Breast epithelium (tissue), 3 donors: ENCODE results near the gene CXCL3.

Source experiments
- CTCF ChIP-seq, 3 donors: fragments of 450-650 bp; IDR thresholded peaks; one replicate each; pipeline ENCODE4 v1.5.1; 2016 to 2017; ENCODE audit warnings: antibody characterized with exemption in 3 of 3, mild to moderate bottlenecking in 3 of 3, moderate library complexity in 3 of 3
- POLR2A ChIP-seq: fragments of 450-650 bp; IDR thresholded peaks from one replicate; pipeline ENCODE4 v1.6.1; 2016; ENCODE audit warnings: antibody characterized with exemption, mild to moderate bottlenecking, moderate library complexity

DNA sequence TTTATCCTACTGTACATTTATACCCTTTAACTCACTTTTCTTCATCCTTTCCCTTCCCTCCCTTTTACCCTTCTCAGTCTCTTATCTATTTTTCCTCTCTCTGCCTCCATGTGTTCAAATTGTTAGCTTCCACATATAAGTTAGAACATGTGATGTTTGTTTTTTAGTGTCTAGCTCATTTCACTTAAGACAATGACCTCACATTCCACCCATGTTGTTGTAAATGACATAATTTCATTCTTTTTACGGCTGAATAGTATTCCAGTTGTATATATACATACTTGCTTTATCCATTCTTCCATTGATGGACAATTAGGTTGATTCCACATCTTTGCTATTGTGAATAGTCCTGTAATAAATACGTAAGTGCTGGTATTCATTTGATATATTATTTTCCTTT is 7.3 kb upstream of the CXCL3 start:
- TF ChIP-seq CTCF (IDR thresholded peaks at IDR 0.05) (no peak), POLR2A (no peak)
